IPS DF 19.7 (cell line): ENCODE measurements around the gene SRPK2.

Experiments
- DNase-seq: peaks from one replicate; pipeline ENCODE4 v3.0.0-alpha.2; 2013; ENCODE audit warnings: low read depth, low spot score

Gene SRPK2

DNA sequence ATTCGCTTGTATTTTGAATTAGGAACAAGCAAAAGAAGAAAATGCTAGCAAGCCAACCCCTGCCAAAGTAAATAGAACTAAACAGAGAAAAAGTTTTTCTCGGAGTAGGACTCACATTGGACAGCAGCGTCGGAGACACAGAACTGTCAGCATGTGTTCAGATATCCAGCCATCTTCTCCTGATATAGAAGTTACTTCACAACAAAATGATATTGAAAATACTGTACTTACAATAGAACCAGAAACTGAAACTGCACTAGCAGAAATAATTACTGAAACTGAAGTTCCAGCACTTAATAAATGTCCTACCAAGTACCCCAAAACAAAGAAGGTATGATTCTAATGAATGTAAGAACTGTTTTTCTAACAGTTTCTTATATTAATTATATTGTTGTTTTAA lies 286.9 kb downstream of the SRPK2 start:
- no peak for DNase-seq

DNA sequence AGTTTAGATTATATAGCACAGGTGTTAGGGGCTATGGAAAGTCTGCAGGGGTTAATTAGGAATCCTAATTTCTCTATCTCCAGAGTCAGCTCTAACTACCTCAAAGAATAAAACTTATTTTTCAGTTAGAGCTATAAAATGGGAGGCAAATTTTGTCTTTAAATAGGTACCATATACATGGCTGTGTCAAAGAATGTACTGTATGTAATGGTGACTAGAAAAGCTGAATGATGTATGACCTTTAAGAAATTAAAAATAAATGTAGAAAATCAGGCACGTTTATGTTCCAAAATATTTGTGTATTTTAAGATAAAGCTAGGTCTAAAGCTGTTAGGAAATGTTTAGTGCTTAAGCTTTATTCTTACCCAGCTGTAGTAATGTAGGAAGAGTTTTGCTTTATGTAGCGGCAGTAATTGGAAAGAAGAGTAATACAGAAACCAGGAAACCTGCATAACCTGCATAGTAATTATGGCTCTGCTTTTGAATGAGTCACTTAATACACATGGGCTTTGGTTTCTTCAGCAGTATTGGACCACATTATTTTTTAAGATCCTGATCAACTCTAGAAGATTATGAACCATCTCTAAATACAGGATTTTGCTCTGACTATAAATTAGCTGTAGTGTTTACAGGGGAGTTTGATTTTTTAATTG lies 289.7 kb downstream of the SRPK2 start:
- DNase-seq: no peak

DNA sequence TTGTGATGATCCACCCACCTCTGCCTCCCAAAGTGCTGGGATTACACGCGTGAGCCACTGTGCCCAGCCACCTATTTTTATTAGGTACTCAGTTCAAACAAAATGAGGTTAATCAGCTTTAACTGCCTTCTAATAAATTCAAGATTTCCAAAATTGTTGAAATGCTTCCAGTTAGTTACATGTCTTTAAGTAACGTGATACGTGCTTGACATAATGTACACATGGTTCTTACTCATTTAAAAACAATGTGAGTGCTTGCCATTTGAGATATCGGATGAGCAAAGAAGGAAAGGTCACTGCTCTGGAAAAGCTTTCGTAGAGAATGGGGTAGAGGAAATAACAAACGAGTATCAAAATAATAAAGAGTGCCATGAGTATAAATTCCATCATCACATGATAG lies 291.1 kb downstream of the SRPK2 start:
- DNase-seq: no peak

DNA sequence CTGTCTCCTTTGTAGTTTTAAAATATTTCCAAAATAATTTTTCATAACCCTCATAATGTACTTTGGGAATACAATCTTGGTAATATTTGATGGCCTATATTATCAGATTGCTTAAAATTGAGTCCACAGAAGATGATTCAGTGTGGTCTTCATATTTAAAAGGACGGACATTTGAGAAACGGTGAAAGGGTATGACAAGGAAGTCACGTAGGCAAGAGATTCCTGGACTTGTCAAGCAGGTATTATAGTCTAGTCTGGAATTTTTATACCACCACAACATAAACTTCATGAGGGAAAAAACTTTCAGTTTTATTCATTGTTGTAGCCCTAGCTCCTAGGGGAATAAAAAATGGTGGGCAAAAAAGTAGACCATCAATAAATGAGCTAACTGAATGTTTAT lies 292.4 kb downstream of the SRPK2 start:
- no peak for DNase-seq

DNA sequence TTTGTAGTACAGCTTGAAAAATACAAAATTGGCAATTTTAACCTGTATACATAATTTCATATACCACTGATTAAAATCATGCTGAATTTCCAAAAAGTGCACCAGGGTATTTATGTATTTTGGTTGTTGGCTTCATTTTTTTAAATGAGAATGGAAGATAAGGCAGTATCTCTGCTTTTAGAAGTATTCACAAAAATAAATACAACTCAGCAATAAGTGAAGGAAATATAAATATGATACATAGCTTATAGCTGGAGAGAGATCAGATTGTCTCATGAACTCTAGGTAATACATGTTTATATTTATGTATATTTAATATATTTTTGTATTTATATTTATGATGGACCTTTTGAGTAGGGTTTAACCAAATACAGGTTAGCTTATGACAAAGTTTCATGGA lies 293.8 kb downstream of the SRPK2 start:
- no peak for DNase-seq

DNA sequence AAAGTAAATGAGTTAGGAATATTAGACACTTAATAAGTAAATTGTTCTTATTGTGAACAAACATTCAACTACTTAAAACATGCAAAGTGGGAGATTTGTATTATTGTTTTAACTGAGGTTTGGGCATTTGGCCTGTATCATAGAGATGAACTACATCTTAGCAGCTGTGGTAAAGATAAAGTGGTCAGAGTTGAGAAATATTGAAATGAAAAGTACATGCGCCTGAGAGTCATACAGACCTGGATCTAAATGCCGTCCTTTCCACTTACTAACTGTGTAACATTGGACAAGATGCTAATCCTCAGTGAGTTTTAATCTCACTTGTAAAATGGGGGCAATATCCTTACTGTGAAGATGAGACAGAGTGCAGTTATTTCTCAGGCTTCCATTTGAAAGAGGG lies 300.3 kb downstream of the SRPK2 start:
- no peak for DNase-seq

DNA sequence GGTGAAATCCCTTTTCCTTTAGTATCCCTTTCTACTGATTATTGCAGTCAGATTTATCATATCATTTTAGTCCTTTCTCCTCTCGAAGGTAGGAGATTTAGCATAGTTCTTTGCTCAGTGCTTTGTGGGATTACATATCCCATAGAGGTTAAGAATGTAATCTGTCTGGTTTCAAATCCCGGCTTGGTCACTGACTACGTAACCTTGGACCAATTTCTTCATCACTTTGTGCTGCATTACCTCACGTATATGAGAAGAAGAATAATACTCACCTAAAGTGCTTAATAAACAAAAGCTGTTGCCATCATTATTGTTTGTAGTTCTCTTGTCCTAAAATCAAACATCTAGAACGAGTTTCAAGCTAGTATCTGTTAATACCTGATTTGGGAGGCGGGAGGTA lies 300.7 kb downstream of the SRPK2 start:
- no peak for DNase-seq

DNA sequence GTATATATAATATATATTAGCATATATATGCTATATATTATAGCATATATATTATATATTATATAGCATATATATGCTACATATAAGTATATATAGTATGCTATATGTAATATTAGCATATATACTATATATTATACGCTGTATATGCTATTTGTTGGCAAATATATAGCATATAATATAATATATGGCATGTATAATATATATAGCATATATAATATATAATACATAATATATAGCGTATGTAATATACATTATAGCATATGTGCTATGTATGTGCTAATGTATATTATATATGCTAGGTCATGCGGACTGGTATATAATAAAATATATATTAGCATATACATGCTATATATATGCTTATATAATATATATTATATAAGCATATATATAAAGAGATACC lies 301.9 kb downstream of the SRPK2 start:
- no peak for DNase-seq

DNA sequence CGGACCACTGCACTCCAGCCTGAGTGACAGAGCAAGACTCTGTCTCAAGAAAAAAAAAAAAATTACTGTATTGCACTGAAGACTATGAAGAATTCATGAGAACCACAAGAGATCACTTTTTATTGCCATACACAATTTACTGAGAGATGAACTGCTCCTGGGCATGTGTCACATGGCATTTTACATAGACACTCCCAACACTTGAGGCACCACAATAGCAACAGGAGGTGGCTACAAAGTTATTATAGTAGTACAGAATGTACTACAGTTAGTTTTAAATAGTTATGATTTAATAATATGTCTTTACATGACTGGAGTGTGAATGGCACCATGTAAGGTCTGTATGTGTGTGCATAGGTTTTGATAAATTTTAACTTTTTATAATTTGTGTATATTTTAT lies 304.1 kb downstream of the SRPK2 start:
- no peak for DNase-seq

DNA sequence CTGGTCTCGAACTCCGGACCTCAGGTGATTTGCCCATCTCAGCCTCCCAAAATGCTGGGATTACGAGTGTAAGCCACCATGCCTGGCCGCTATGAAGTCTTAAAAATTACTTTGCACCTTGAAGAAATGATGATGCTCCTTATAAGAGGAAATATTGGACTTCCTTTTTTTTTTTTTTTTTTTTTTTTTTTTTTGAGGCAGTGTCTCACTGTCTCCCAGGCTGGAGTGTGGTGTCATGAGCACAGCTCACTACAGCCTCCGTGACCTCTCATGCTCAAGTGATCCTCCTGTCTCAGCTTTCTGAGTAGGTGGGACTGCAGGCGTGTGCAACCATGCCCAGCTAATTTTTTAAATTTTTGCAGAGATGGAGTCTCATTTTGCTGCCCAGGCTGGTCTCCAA lies 309.4 kb downstream of the SRPK2 start:
- no peak for DNase-seq

DNA sequence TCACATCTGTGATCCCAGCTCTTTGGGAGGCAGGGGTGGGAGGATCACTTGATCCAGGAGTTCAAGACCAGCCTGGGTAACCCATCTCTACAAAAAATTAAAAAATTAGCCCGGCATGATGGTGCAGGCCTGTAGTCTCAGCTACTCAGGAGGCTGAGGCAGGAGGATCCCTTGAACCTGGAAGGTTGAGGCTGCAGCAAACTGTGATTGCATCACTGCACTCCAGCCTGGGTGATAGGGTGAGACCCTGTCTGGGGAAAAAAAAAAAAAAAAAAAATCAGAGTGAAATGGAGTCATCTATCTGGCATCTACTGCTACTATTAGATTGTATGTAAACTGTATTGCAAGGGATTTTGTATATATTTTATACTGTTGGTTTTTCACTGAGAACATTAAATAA lies 315.6 kb downstream of the SRPK2 start:
- DNase-seq: no peak

DNA sequence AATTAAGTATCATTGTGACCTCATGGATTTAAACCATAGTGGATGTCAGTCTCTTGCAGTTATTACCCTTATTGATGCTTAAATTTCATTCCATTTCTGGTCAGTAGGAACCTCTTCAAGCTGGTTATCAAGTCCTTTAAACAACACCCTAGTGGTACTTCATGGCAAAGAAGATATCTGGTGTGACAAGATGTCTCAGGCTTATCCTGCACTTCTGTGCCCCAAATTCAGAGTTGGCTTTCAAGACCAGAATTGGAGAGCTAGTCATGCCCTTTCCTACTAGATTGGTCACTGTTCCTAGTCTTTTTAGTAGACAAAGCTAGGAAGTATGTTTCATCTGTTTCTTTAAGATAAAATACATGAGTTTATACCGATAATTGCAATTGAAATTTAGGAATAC lies 319.8 kb downstream of the SRPK2 start:
- DNase-seq: no peak

DNA sequence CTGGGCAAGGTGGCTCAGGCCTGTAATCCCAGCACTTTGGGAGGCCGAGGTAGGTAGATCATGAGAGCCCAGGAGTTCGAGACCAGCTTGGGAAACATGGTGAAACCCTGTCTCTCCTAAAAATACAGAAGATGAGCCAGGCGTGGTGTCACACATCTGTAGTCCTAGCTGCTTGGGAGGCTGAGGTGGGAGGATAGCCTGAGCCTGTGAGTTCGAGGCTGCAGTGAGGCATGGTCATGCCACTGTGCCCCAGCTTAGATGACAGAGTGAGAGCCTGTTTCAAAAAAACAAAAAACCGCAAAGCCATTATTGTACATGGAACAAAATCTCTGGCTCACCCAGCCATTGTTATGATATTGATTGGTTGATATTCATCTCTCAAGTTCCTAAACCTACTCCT lies 321.0 kb downstream of the SRPK2 start:
- no peak for DNase-seq
